ENCODE measurements around the gene SETD1B.

SETD1B gene

GRCh38 chr12:121766290-121767039 lies 37.3 kb upstream of the SETD1B start:
- H3K9me2 ChIP-seq (replicated peaks; ENCODE audit: control insufficient read depth, low read length) = no peaks in the 10 kb centered on the region
- H3K4me3 ChIP-seq (ENCODE audit: low read length) = no peak overlapping the region
- H3K79me2 ChIP-seq (ENCODE audit: control insufficient read depth, low read length) = no peaks in the 10 kb centered on the region
- no peaks in the 10 kb centered on the region for H4K20me1 ChIP-seq (ENCODE audit: control insufficient read depth, insufficient read depth, low read depth, low read length)
- H3K4me2 ChIP-seq (ENCODE audit: low read length) = no peak overlapping the region
- no peaks in the 10 kb centered on the region for H3K36me3 ChIP-seq (ENCODE audit: control insufficient read depth, low read length)
- H3K27ac ChIP-seq (ENCODE audit: low read depth, low read length) = no peak overlapping the region
- H3K27me3 ChIP-seq (ENCODE audit: control insufficient read depth, low read length) = no peaks in the 10 kb centered on the region
- 0 out of 2 replicates have a peak, but pooled peaks cover 2% of the 10 kb centered on the region for H3F3A ChIP-seq (ENCODE audit: control insufficient read depth, insufficient read depth)
- TF ChIP-seq EZH2phosphoT487 (IDR thresholded peaks at IDR 0.05; ENCODE audit: borderline replicate concordance, low read length) (no peak), CTCF (IDR thresholded peaks at IDR 0.05; ENCODE audit: low read depth, low read length, poor library complexity, severe bottlenecking) (no peak)
- H3K4me1 ChIP-seq (ENCODE audit: control insufficient read depth, low read length) = no peaks in the 10 kb centered on the region
- no peaks in the 10 kb centered on the region for H3K9me3 ChIP-seq (ENCODE audit: control insufficient read depth, insufficient read depth, low read length)

DNA sequence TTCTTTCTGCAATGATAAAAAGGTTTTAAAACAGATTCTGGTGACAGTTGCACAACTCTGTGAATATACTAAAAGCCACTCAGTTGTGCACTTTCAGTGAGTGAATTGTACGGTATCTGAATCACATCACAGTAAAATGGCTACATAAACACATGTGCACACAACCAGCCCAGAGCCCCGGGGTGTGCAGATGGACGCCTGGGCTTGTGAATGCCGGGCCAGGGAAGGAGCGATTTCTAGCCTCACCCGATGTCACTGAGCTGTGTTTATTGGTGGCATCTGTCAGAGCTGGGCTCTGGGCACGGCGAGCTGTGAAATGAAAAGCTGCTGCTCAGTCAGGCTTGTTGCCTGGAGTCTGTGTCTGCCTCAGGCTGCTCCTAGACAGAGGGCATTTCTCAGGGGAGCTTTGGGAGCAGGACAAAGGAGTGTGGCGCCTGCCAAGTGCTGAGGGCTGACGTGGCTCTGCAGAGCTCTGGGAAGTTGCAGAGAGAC lies 36.2 kb upstream of the SETD1B start:
- Histone ChIP-seq H3K9me3 (ENCODE audit: control insufficient read depth, insufficient read depth, low read length) (no peaks in the 10 kb centered on the region), H3K4me1 (ENCODE audit: control insufficient read depth, low read length) (no peaks in the 10 kb centered on the region), H3K79me2 (ENCODE audit: control insufficient read depth, low read length) (no peaks in the 10 kb centered on the region), H3K4me2 (ENCODE audit: low read length) (no peak overlapping the region), H3K9me2 (replicated peaks; ENCODE audit: control insufficient read depth, low read length) (no peaks in the 10 kb centered on the region), H3F3A (ENCODE audit: control insufficient read depth, insufficient read depth) (0 out of 2 replicates have a peak, but pooled peaks cover 2% of the 10 kb centered on the region), H3K27me3 (ENCODE audit: control insufficient read depth, low read length) (no peaks in the 10 kb centered on the region), H4K20me1 (ENCODE audit: control insufficient read depth, insufficient read depth, low read depth, low read length) (no peaks in the 10 kb centered on the region), H3K27ac (ENCODE audit: low read depth, low read length) (no peak overlapping the region), H3K4me3 (ENCODE audit: low read length) (no peak overlapping the region), H3K36me3 (ENCODE audit: control insufficient read depth, low read length) (no peaks in the 10 kb centered on the region)
- TF ChIP-seq EZH2phosphoT487 (IDR thresholded peaks at IDR 0.05; ENCODE audit: borderline replicate concordance, low read length) (no peak), CTCF (IDR thresholded peaks at IDR 0.05; ENCODE audit: low read depth, low read length, poor library complexity, severe bottlenecking) (no peak)

GRCh38 chr12:121769297-121769830 lies 34.4 kb upstream of the SETD1B start:
- Histone ChIP-seq H3K9me2 (replicated peaks; ENCODE audit: control insufficient read depth, low read length) (no peaks in the 10 kb centered on the region), H3K36me3 (ENCODE audit: control insufficient read depth, low read length) (no peaks in the 10 kb centered on the region), H3K4me3 (ENCODE audit: low read length) (no peak overlapping the region), H3K27me3 (ENCODE audit: control insufficient read depth, low read length) (no peaks in the 10 kb centered on the region), H4K20me1 (ENCODE audit: control insufficient read depth, insufficient read depth, low read depth, low read length) (no peaks in the 10 kb centered on the region), H3F3A (ENCODE audit: control insufficient read depth, insufficient read depth) (0 out of 2 replicates have a peak, but pooled peaks cover 2% of the 10 kb centered on the region), H3K79me2 (ENCODE audit: control insufficient read depth, low read length) (no peaks in the 10 kb centered on the region), H3K9me3 (ENCODE audit: control insufficient read depth, insufficient read depth, low read length) (no peaks in the 10 kb centered on the region), H3K27ac (ENCODE audit: low read depth, low read length) (no peak overlapping the region), H3K4me2 (ENCODE audit: low read length) (no peak overlapping the region), H3K4me1 (ENCODE audit: control insufficient read depth, low read length) (peaks cover 9% of the 10 kb centered on the region)
- no peak for TF ChIP-seq EZH2phosphoT487 (IDR thresholded peaks at IDR 0.05; ENCODE audit: borderline replicate concordance, low read length)
- no peak for TF ChIP-seq CTCF (IDR thresholded peaks at IDR 0.05; ENCODE audit: low read depth, low read length, poor library complexity, severe bottlenecking)

All from DOHH2 (cell line).